Astrocyte of the cerebellum (primary cell): ENCODE results near the gene PCDH15.
A peak's percentile ranks its signal among the peaks of the same experiment; 100 is the strongest.

Experiments
- DNase-seq: peaks from one replicate; pipeline ENCODE4 v3.0.0-alpha.2; 2011; ENCODE audit warnings: low read depth
- H3K4me3 ChIP-seq: 2 replicates; pipeline ENCODE4 v1.5.1; 2011; ENCODE audit warnings: mild to moderate bottlenecking, low read depth, low read length, moderate library complexity
- in situ Hi-C: cut with HindIII; loops from 2 replicates; pipeline ENCODE4 v1.10.0; 2017; ENCODE audit warnings: low sequenced_read_pairs
- TF ChIP-seq, protein P1 (sequence below): IDR thresholded peaks from 2 replicates; pipeline ENCODE4 v1.5.1; 2012; ENCODE audit warnings: low read length, low read depth, moderate library complexity, mild to moderate bottlenecking; ENCODE audit errors: missing control alignments

Gene PCDH15

DNA sequence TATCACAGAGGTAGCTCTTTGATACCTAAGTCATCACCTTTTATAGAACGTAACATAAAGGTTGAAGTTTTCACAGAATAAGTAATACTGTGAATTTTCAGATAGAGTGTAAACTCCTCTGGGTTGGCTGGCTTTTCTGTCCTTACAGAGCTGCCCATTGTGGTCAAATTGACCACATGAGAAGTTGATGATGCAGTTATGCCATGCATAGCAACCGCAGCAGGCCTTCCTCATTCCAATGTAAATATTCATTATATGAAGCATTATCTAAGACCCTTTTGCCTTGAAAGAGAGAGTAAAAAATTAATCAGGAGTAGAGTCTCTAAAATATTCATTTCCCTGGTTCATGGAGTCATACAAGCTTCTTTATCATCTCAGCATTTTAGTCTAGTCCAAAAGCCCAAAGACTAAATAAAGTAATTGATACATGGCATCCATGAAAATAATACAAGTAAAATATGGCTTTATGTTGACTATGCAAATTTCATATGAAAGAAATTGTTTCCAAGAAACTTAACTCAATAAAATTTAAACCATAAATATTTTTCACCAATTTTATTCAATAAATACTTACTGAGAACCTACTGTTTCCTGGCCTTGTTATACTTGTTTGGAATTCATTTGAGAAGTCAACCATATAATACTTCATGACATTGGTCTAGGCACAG, 516.4 kb downstream of the PCDH15 start:
- in situ Hi-C loops: no loop called here
- TF ChIP-seq, protein P1, sequence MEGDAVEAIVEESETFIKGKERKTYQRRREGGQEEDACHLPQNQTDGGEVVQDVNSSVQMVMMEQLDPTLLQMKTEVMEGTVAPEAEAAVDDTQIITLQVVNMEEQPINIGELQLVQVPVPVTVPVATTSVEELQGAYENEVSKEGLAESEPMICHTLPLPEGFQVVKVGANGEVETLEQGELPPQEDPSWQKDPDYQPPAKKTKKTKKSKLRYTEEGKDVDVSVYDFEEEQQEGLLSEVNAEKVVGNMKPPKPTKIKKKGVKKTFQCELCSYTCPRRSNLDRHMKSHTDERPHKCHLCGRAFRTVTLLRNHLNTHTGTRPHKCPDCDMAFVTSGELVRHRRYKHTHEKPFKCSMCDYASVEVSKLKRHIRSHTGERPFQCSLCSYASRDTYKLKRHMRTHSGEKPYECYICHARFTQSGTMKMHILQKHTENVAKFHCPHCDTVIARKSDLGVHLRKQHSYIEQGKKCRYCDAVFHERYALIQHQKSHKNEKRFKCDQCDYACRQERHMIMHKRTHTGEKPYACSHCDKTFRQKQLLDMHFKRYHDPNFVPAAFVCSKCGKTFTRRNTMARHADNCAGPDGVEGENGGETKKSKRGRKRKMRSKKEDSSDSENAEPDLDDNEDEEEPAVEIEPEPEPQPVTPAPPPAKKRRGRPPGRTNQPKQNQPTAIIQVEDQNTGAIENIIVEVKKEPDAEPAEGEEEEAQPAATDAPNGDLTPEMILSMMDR: no peak
- no peak overlapping the region for H3K4me3 ChIP-seq
- DNase-seq: peak; percentile 13

DNA sequence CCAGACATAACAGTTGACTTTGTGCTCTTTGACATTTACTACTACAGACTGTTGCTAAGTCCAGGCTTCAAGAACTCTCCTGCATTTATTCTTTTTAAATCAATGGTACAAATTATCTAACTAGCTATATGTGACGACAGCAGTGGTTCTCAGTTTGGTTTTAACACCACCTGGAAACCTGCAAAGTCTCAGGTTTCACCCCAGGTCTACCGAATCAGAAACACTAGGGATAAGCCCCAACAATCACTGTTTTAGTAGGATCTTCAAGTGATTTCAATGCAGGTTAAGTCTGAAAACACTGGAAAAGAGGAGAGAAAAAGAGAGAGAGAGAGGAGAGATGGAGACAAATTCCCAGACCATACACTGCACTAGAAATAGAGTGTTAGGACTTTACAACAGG, 519.0 kb downstream of the PCDH15 start:
- TF ChIP-seq, protein P1: no peak
- in situ Hi-C loops: no loop called here
- DNase-seq: no peak
- no peak overlapping the region for H3K4me3 ChIP-seq

DNA sequence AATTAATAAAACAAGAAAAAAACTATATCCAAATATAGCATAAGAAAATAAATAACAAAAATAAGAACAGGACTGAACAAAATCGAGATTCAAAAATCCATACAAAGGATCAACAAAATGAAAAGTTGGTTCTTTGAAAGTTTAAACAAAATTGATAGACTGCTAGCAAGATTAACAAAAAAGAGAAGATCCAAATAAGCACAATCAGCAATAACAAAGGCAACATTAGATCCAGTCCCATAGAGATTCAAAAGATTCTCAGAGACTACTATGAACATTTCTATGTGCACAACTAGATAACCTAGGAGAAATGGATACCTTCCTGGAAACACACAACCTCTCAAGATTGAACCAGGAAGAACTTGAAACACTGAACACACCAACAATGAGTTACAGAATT, 534.6 kb downstream of the PCDH15 start:
- TF ChIP-seq, protein P1: no peak
- in situ Hi-C loops: no loop called here
- no peak for DNase-seq
- H3K4me3 ChIP-seq: no peak overlapping the region

DNA sequence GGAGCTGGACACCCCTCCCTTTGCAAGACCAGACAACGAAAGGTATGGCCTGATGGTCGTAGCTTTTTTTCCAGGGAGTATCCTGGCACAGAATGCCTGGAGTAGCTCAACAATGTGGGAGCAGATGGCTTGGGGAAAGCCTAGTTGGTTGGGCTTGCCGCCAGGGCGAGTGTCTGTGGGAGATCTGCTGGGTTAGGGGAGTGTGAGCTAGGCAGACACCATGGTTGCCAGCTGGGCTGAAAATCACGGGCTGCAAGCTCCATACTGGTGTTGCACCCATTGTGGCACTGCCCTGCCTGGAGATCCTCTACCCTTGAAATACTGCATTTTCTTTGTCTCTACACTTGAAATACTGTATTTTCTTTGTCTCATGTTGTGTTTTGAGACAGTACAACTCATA, 538.3 kb downstream of the PCDH15 start:
- TF ChIP-seq, protein P1: no peak
- DNase-seq: no peak
- H3K4me3 ChIP-seq: no peak overlapping the region
- in situ Hi-C loops: no loop called here

DNA sequence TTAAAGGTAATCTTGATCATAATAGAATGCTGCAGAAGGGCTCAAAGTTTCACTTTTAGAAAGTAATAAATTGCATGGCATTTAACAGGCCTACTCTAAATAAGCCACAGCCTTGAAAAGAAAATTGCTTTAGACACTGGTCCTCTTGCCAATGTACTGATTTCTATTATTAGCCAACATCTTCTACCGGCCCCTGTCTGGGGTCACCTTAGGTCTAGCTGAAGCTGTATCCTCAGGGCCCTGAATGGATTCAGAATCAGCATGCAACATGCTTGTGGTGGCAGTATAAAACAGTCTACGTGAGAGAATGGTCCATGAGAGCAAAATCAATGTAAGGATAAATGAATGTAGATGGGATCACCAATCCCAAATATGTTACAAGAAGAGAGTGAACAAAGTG, 541.9 kb downstream of the PCDH15 start:
- in situ Hi-C loops: no loop called here
- TF ChIP-seq, protein P1: no peak
- DNase-seq: no peak
- no peak overlapping the region for H3K4me3 ChIP-seq

DNA sequence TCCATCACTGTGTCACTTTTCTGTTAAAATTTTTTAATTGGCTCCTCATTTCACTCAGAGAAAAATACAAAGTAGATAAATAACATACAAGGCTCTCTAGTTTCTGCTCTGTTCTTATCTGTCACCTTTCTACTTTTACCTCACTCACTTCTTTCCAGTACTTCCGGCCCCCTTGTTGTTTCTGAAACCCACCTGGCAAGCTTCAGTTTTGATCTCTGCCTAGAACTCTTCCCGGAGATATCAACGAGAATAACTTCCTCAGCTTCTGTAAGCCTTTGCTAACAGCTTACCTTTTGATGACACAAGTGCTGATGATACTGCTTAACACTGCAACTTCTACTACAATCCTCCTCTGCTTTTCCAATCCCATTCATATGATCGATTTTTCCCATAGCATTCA, 566.2 kb downstream of the PCDH15 start:
- TF ChIP-seq, protein P1: no peak
- no peak overlapping the region for H3K4me3 ChIP-seq
- no peak for DNase-seq
- in situ Hi-C loops: no loop called here
